GDM1 (cell line): ENCODE results near the gene LRRN4CL.
A peak's percentile ranks its signal among the peaks of the same experiment; 100 is the strongest.
"Not testable (repeated sequence)": the region's sequence is repeated elsewhere in the genome, so short reads cannot be mapped to it uniquely, and the experiment has no call there.

Source experiments
- DNase-seq: peaks from one replicate; lab custom pipeline; 2025; lab: John Stamatoyannopoulos, UW

The LRRN4CL gene

DNA sequence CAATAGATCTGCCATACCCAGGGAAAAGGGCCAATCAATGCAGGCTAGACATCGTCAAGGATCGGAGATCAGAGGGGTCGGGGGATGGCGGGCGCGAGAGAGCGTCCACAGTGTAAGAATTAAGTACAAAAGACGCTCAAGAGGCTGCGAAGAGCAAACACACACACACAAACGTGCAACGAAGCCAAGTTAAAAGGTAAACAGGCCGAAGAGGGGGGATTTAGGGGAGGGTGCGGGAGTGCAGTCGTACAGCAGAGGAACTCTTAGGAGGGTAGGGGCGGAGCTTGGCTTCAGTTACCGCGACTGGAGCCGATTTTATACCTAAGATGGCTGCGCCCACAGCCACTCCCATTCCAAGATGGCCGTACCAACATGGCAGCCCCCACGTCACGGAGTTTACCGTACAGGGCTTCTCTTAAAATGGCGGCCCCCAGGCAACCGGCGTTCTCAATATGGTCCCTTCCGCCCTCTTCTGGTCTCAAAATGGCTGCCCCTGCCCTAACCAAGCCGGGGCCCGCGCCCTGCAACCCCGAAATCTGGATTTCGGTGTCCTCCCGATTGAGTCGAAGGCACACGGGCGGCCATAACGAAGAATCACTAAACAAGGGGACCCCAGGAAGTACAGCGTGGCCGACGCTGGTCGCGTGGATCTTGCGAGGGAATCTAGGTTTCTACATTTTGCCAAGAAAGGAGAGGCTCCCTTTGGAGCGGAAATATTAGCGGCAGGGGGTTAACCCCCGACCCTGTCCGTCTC is 20.1 kb upstream of the LRRN4CL start:
- DNase-seq: peak; percentile 95

- no peak for DNase-seq
Measured at GRCh38 chr11:62708793-62709192, 19.5 kb upstream of the LRRN4CL start.

- no peak for DNase-seq
Measured at GRCh38 chr11:62708392-62708791, 19.1 kb upstream of the LRRN4CL start.

DNA sequence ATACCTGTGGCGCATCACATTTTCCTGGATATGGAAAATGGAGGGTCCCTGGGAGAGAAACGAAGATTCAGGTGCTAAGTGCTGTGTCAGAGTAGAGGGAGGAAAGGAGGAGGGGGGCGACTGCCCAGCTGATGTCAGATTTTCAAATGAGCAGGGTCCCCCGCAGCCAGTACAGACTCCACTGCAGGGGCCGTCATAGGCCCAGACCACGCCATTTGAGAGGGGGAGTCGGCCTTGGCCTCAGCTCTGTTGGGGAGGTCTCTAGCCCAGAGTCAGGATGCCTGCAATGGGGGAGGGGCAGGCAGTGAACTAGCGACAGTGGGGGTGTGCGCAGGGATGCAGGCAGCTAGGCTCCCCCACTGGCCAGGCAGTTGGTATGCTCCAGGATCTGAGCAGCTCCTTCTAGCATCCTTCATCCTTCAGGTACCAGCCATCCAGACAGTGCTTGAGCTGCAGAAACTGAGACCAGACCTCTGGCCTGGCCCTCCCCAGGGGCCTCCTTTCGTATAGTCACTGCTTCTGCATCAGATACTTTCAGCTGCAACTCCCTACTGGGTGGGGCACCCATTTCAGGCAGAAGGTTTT is 18.0 kb upstream of the LRRN4CL start, which contains the start of the genes BSCL2 and GNG3:
TSS of gene BSCL2 (minus strand) at position 148 of the 585 bp plus-strand sequence. CDS start 229 bp downstream, outside the sequence.
TSS of gene GNG3 (plus strand) at position 400 of the 585 bp plus-strand sequence. CDS start 620 bp downstream, outside the sequence.
- DNase-seq: no peak

GRCh38 chr11:62706850-62707247 is 17.5 kb upstream of the LRRN4CL start:
- no peak for DNase-seq

DNA sequence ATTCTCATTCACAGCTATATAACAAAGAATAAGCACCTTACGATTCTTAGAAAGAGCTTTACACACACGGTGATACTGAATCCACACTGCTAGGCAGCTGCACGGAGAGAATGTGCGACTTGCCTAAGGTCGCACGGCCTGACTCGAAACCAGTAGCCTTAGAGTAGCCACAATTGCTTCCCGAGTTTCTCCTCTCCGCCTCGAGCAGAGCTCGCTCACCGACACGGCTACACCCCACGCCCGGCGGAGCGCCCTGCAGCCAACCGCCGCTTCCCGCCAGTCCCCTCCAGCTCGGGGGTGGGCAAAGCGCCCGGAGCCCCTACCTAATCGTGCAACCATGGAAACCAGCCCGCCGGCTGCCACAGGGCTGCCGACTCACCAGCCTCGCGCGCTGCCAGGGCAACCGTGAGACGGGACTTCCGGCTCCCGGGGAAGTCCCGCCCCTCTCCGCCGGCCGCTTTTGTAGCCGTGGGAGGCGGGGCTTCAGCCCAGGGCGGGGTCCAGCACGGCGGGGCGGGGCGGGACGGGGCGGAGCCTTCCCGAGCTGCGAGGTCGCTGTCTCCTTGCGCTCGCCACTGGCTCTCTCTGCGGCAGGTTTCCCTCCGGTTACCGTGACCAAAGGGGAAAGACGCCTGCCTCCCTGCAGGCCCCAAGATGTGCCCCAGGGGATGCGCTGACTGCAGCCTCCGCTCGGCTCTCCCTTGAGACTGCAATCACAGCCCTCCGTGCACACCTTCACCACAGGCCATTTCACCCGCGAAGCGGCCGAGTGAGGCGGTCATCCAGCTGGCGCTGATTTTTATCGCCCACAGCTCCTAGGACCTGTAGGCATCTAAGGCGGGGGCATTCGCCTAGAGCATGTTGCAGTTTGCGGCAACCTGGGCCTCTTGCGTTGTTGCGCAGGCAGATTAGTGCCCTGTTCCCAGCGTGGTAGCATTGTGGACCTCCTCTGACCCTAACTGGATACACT is 16.8 kb upstream of the LRRN4CL start:
- DNase-seq: peak; percentile 92

GRCh38 chr11:62705413-62705812 is 16.1 kb upstream of the LRRN4CL start:
- DNase-seq: no peak

DNA sequence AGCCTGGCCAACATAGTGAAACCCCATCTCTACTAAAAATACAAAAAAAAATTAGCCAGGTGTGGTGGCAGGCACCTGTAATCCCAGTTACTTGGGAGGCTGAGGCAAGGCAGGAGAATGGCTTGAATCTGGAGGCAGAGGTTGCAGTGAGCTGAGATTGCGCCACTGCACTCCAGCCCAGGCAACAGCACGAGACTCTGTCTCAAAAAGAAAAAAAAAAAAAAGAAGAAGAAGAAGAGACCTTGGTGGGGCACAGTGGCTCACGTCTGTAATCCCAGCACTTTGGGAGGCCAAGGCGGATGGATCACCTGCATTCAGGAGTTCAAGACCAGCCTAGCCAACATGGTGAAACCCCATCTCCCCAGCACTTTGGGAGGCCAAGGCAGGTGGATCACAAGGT is 14.6 kb upstream of the LRRN4CL start:
- not testable (repeated sequence) for DNase-seq

GRCh38 chr11:62702246-62702645 is 12.9 kb upstream of the LRRN4CL start:
- no peak for DNase-seq

- DNase-seq: peak; percentile 44
Measured at GRCh38 chr11:62694455-62695167, 5.3 kb upstream of the LRRN4CL start.

- DNase-seq: not testable (repeated sequence)
Measured at GRCh38 chr11:62693624-62694023, 4.3 kb upstream of the LRRN4CL start.

- DNase-seq: no peak
Measured at GRCh38 chr11:62688491-62688890, 839 bp downstream of the LRRN4CL start.

DNA sequence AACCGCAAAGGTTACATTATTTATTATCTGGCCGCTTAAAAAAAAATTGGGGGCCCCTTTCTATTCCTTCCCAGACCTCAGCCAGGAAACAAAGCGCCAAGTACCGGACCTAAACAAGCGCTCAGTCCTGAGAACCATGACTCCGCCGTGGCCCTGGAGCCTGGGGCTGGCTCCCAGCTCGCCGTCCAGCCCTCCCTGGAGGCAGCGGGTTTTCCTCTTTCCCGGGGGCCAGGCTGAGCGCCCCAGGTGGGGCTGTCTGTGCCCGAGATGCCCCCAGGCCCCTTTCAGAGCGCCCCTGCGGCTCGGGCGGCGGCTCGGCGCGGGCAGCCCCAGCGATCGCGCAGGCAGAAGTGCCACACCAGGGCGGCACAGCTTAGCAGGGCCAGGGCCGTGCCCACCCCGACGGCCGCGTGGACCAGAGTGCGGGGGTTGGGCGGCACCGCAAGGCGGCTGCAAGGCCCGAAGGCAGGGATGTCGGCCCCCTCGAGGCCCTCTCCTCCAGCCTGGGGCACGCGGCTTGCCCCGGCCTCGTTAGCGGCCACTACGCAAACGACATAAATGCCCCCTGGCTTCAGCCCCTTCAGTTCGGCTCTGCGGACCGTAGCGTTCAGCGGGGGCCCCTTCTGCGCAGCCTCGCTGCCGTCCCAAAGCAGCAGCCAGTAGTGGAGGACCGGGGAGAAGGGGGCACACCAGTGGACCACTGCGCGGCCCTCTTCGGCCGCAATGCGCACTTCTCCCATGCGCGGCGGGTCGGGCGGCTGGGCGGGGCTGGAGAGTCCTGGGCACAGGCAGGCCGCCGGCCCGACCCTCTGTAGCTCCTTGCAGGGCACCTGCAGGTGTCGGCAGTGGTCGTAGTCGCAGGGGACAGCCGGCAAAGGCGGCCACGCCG is 1.6 kb downstream of the LRRN4CL start:
- DNase-seq: no peak

- no peak for DNase-seq
Measured at GRCh38 chr11:62682518-62682917, 6.8 kb downstream of the LRRN4CL start.

DNA sequence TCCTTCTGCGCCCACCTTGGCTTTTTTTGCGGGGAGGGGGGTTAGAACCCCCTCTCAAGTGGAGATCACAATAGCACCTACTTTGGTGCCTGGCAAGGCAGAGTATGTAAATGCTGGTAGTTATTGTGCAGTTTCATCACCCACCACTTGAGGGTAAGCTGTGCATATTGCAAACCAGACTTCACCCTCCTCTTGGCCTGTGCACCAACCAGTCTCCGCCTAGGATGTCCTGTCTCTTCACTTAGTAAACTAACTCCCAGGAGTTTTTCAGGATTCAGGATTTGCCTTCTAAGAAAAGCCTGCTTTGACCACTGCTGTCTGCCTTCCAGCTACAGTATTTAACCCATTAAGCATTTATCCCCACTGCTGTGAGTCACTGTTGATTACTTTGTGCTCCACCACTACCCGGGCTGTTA is 8.5 kb downstream of the LRRN4CL start:
- DNase-seq: peak; percentile 42

GRCh38 chr11:62678770-62679696 is 10.3 kb downstream of the LRRN4CL start, which contains the start of gene UBXN1:
Gene UBXN1, minus strand, starts transcription at chr11:62679073. Its CDS starts 150 bp downstream, at chr11:62678923.
- DNase-seq: peak; percentile 79

DNA sequence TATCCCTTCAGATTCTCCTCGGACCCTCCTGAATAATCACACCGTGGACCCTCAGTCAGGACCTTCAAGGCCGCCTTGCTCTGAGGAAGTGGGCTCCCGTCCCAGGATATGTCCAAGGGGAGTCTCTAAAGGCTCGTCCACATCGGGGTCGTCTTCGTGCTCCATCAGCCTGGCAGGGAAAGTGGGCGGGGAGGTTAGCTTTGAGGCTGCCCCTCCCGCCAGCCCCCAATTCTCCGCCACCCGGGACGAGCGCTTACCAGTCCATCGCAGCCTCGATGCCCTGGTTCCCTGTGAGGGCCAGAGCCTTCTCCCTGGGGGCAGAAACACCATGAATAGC is 10.9 kb downstream of the LRRN4CL start:
- no peak for DNase-seq

DNA sequence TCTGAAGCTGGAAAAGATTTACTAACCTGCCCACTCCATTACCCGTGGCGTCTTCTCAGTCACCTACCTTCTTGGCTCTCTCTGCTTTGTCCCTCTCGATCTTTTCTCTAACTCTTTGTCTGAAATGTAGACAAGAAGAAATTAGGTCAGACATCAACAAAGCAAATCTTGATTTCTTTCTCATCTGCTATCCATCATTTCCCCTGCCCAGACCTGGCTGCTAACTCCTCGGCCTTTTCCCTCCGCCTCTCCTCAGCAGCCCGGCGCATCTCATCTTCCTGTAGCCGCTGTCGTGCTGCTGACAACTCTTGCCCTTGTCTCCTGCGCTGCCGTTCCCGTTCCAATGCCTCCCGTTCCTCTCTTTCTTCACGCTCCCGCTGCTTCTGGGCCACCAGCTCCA is 11.6 kb downstream of the LRRN4CL start:
- DNase-seq: no peak

DNA sequence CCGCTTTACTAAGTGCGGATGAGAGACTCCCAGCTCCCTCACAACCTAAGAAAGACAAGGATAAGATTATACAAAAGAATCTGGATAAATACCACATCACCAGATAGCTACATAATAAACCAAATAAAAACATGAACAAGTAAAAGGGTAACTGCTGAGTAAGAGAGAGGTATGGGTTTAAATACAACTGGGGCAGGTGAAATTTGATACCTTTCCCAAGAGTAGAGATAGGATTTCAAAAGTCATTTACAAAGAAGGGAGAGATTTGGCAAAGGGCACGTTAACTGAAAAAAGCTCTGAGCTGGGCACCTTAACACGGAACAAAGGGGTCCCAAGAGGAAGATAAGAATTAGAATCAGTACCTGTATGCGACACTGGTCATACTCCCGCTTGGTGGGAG is 12.2 kb downstream of the LRRN4CL start:
- DNase-seq: no peak
